Omental fat pad (tissue), 4 donors: Measurements from ENCODE around the gene MEIS3. TPM values are rescaled to one million over a fixed set of nuclear protein-coding genes. Genes with fewer than 3 reads are reported as not detected.

Source experiments
- ATAC-seq: fragments of 150-250 bp; one replicate; pipeline ENCODE4 v1.9.1; 2016; ENCODE audit warnings: mild to moderate bottlenecking, moderate library complexity; ENCODE audit not compliant: low FRiP score
- DNase-seq: peaks from one replicate; pipeline ENCODE4 v3.0.0-alpha.2; 2019; ENCODE audit warnings: low spot score
- CTCF ChIP-seq, 3 donors: fragments of 450-650 bp; IDR thresholded peaks; one replicate each; pipeline ENCODE4 v1.5.1; 2016 to 2017; ENCODE audit warnings: antibody characterized with exemption in 3 of 3, mild to moderate bottlenecking in 3 of 3, moderate library complexity in 2 of 3
- total RNA-seq, 4 donors: library from RNA; depleted of rRNA; stranded (reverse); fragments of >200 nt; gene quantifications; one replicate each; pipeline ENCODE4 v1.1.0, GENCODE V29; 2016

MEIS3 gene
- total RNA-seq, 4 donors from 2014 or later, result 7.3 to 17.2 (median 11.6) TPM

DNA sequence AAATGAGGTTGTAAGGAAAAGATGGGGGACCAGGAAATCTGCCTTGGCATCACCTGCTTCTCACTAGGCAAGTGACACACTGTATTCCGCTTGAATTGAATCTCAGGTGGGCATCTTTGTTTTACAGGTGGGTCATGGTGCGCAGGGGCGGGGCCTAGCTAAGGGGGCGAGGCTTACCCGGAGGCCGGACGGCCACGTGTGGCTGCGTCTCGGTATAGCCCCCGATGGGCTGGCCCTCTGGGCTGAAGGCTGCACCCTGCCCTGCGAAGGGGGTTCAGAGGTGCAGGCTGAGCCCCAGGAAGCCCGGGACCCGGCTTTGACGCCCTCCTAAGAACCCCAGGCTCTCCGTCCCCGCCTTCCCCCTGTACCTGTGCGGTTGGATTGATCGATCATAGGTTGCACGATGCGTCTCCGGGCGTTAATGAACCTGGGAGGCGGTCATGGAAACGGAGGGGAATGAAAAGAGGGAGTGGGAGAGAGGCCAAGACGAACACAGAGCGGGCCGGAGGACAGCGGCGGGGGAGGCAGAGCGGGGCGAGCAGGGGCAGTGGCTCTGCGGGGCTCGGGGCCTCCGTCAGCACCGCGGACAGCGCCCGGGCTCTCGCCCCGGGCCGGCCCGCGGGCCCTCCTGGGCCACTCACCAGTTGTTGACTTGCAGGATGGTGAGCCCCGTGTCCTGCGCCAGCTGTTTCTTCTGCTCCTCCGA, 12.5 kb downstream of the MEIS3 start:
- TF ChIP-seq CTCF (IDR thresholded peaks at IDR 0.05), result no peak
- DNase-seq, result no peak
- no peak for ATAC-seq

DNA sequence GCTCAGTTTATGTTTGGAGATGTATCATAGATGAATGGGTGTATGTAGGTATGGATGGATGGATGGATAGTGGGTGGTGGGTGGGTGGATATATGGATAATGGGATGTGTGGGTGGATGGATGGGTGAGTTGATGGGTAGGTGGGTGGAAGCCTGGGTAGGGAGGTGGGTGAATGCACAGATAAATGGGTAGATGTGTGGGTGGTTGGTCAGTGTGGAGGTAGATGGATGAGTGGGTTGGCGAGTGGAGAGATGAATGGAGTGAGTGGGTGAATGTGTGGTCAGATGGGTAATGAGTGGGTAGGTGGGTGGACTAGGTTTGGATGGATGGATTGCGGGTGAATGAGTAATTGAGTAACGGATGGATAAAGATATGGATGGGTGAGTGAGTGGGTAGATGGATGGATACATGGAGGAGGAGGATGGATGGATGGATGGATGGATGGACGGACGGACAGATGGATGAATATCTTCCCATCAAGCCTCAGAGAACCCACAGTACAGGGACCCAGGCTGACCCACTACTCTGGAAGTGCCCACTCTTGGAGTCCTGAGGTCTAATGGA, 13.4 kb downstream of the MEIS3 start:
- DNase-seq, result no peak
- ATAC-seq, result no peak
- no peak for TF ChIP-seq CTCF (IDR thresholded peaks at IDR 0.05)

DNA sequence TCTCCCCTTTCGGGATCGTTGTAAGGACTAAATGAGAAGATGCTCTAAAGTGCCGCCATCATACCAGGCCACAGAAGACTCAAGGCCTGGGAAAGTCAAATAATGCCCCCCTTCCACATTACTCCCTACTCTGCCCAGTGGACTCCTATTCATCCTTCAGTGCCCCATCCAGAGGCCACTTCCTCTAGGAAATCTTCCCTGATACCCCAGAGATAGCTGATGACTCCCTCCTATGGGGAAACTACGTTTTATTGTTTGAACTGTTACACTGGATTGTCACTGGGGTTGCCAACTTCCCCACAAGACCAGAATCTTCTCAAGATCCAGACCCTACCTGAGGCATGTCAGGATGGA, 14.2 kb downstream of the MEIS3 start:
- DNase-seq, result no peak
- no peak for ATAC-seq
- no peak for TF ChIP-seq CTCF (IDR thresholded peaks at IDR 0.05)

GRCh38 chr19:47404334-47405196, 14.8 kb downstream of the MEIS3 start:
- ATAC-seq, result no peak
- no peak for TF ChIP-seq CTCF (IDR thresholded peaks at IDR 0.05)
- DNase-seq, result no peak

- DNase-seq (no peak), ATAC-seq (no peak)
- TF ChIP-seq CTCF (IDR thresholded peaks at IDR 0.05), result no peak
These were observed 16.8 kb downstream of the MEIS3 start for GRCh38 chr19:47402504-47402903.

GRCh38 chr19:47398707-47399597, 20.4 kb downstream of the MEIS3 start:
- ATAC-seq, result no peak
- DNase-seq, result no peak
- TF ChIP-seq CTCF (IDR thresholded peaks at IDR 0.05), result no peak
